SW 1271 (cell line): Measurements from ENCODE around the gene ZBTB17.

Experiments
- DNase-seq, 2 experiments: peaks; one replicate each; lab custom pipeline; 2025; lab: John Stamatoyannopoulos, UW

Gene ZBTB17

GRCh38 chr1:15960808-15961207 lies 15.1 kb downstream of the ZBTB17 start:
- DNase-seq = no peak

- DNase-seq = no peak
These were observed 16.0 kb downstream of the ZBTB17 start for GRCh38 chr1:15959827-15960446.

GRCh38 chr1:15959424-15959823 lies 16.5 kb downstream of the ZBTB17 start:
- DNase-seq = no peak

- DNase-seq = no peak
These were observed 17.1 kb downstream of the ZBTB17 start for GRCh38 chr1:15958793-15959192.

GRCh38 chr1:15958111-15958510 lies 17.8 kb downstream of the ZBTB17 start:
- DNase-seq = no peak

- no peak for DNase-seq
These were observed 18.4 kb downstream of the ZBTB17 start for GRCh38 chr1:15957221-15958095.

- no peak for DNase-seq
These were observed 19.8 kb downstream of the ZBTB17 start for GRCh38 chr1:15956150-15956549.

- DNase-seq = no peak
These were observed 20.3 kb downstream of the ZBTB17 start for GRCh38 chr1:15955552-15955951.

- DNase-seq = no peak
These were observed 21.6 kb downstream of the ZBTB17 start for GRCh38 chr1:15954316-15954715.

- DNase-seq = no peak
These were observed 22.1 kb downstream of the ZBTB17 start for GRCh38 chr1:15953791-15954241.

DNA sequence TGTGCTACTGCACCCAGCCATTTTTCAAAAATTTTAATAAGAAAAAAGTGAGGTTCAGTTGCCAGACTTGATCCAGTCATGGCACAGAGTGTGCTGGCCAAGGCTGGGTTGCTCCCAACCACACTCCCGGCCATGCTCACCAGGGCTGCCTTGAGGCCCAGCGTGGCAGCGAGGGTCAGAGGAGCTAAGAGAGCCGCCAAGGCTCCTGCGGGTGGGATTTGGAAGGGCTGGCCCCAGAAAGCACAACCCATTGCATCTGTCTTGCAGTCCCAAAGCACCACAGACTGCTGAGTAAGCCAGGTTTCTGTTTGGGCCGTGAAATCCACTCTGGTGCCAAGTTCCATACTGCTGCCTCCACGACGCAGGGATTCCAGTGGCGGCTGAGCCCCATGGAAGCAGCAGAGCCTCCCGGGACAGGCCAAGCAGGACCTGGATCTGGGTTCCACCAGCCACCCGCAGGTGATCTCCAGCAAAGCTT lies 22.6 kb downstream of the ZBTB17 start:
- DNase-seq = no peak

- DNase-seq = peak; percentile 67 to 89
These were observed 23.3 kb downstream of the ZBTB17 start for GRCh38 chr1:15952317-15953258.

GRCh38 chr1:15951341-15952153 lies 24.4 kb downstream of the ZBTB17 start:
- DNase-seq = no peak

GRCh38 chr1:15950763-15951295 lies 25.1 kb downstream of the ZBTB17 start:
- DNase-seq = no peak

DNA sequence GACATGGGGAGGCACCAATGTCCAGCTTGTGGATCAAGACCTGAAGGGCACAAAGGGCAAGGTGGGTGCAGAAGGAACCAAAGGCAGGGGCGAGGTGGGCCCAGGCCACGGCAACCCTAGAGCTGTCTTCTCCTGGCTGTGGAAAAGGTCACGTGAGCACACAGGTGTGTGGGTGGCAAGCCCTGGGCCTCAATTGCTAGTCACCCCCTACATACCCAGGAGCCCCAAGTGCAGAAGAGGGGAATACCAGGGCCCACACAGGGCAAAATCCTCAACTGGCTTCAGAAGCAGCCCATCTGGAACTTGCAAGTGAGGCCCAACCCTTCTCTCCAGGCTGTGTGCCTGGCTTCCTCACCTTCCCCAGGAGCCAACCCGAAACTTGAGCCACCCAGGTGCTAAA lies 25.6 kb downstream of the ZBTB17 start:
- DNase-seq = no peak

- no peak for DNase-seq
These were observed 26.3 kb downstream of the ZBTB17 start for GRCh38 chr1:15949453-15950245.

DNA sequence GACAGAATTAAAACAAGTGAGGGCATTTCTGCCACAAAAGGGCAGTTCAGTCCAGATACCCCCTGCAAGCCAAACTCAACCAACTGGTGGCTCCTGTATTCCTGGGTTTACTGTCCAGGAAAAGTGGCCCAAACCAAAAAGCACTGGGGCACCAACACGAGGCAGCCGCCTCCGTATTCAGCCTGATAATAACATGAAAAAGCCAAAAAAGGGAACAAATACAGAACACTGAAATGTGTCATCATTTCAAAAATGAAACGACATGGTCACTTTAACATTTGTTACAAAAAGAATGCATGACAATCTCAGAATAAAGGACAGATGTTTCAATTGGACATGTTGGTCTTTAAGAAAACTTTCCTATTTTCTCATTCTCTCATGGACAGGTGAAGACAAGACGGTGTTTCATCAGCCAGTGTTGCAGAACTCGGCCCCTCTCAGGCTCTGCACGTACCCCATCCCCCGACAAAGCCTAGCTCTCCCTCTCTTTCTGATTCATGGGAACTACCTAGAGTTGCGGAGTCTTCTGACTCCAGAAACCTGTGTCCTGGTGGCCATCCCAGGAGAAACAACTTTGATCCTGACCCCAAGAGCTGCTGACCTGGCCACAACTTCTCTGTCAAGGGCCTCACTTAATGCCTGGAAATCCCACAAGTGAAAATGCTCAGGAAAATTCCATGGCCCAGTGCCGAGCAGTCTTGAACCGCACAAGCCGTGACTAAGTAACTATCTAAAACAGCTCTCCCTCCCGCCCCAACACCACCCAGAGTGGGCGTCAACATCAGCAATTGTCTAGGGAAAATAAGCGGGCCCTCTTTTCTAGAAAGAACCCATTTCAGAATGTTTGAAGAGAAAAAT lies 27.1 kb downstream of the ZBTB17 start:
- DNase-seq = no peak

DNA sequence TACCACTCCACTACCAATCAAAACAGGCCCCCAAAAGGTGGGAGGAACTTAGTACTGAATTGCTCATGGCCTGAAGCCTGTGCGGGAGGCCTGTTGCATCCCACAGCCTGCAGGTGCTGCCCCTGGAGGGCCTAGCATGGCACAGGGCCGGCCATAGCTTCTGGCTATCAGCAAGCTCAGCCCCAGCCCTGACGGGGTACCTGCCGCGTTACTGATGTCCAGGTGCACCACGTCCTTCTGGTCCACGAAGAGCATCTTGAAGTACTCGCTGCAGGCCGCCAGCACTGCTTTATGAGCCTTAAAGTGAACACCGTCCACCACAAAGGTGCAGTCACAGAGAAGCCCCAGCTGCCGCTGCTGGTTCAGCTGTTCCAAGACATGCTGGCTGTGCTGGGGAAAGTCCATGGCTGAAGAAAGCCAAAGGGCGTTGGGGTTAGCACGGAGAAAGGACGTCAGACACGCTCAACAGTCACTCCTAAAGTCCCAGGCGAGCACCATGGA lies 27.8 kb downstream of the ZBTB17 start:
- no peak for DNase-seq
